Natural killer cell (primary cell): ENCODE results near the gene CCDC15. TPM values are rescaled to one million over a fixed set of nuclear protein-coding genes. Genes with fewer than 3 reads are reported as not detected.

Experiments used
- ATAC-seq, 3 donors: fragments of 150-1000 bp in 2 of 3; fragments of 200-7000 bp in 1 of 3; cut with Tn5 transposase; 1 replicate in 1 of 3; 2 replicates in 2 of 3; pipeline ENCODE4 v1.10.0; 2021; ENCODE audit warnings: mild to moderate bottlenecking in 2 of 3, moderate library complexity in 2 of 3
- DNase-seq, 2 donors: peaks; one replicate each; pipeline versions ENCODE4 v3.0.0 to v3.0.0-alpha.2; 2013 to 2021; ENCODE audit warnings: mixed read lengths in 1 of 2
- H3K27ac ChIP-seq: one replicate; pipeline ENCODE4 v1.5.1; 2013; ENCODE audit warnings: mild to moderate bottlenecking, low read length
- H3K27me3 ChIP-seq: one replicate; pipeline ENCODE4 v1.6.1; 2013; ENCODE audit warnings: low read length; ENCODE audit not compliant: control insufficient read depth, insufficient read depth
- H3K36me3 ChIP-seq: one replicate; pipeline ENCODE4 v1.6.1; 2013; ENCODE audit warnings: low read length; ENCODE audit not compliant: control insufficient read depth, insufficient read depth
- H3K4me1 ChIP-seq: one replicate; pipeline ENCODE4 v1.6.1; 2013; ENCODE audit warnings: low read length; ENCODE audit not compliant: control insufficient read depth, insufficient read depth
- H3K4me3 ChIP-seq: one replicate; pipeline ENCODE4 v1.5.1; 2013; ENCODE audit warnings: low read length
- H3K9me3 ChIP-seq: one replicate; pipeline ENCODE4 v1.6.1; 2013; ENCODE audit warnings: low read length; ENCODE audit not compliant: control insufficient read depth, insufficient read depth
- H3K27ac Mint-ChIP-seq, 2 donors: one replicate each; pipeline ENCODE4 v1.8.0; 2022; ENCODE audit warnings: mild to moderate bottlenecking in 2 of 2, mixed read lengths in 2 of 2, moderate library complexity in 1 of 2
- H3K27me3 Mint-ChIP-seq, 2 donors: one replicate each; pipeline ENCODE4 v1.8.0; 2022; ENCODE audit warnings: low read depth in 2 of 2, mixed read lengths in 2 of 2
- H3K36me3 Mint-ChIP-seq: one replicate; pipeline ENCODE4 v1.8.0; 2022; ENCODE audit warnings: mixed read lengths
- H3K4me1 Mint-ChIP-seq, 2 donors: one replicate each; pipeline ENCODE4 v1.8.0; 2022; ENCODE audit warnings: mixed read lengths in 2 of 2
- H3K4me3 Mint-ChIP-seq: one replicate; pipeline ENCODE4 v1.8.0; 2022; ENCODE audit warnings: mild to moderate bottlenecking, moderate library complexity, mixed read lengths
- H3K9me3 Mint-ChIP-seq, 2 donors: one replicate each; pipeline ENCODE4 v1.8.0; 2022; ENCODE audit warnings: mixed read lengths in 2 of 2
- WGBS: methylation state at CpG from one replicate; pipeline ENCODE4 v1.1.7; 2013; ENCODE audit warnings: missing lambda C conversion rate; ENCODE audit not compliant: insufficient coverage; 5-methylcytosine and 5-hydroxymethylcytosine counted together
- intact Hi-C: fragments of 100-400 bp; cut with micrococcal nuclease; formaldehyde crosslinking; loops from one replicate; pipeline ENCODE4 v1.14.2; 2022
- total RNA-seq, 4 donors: library from RNA; stranded (reverse); fragments of 120-200 nt in 1 of 4; gene quantifications; one replicate each; pipeline versions ENCODE4 v1.2.3 to v1.2.4, GENCODE V29; 2013 to 2022
- TF ChIP-seq, protein P1 (sequence below): fragments of 200-600 bp; IDR thresholded peaks from one replicate; pipeline ENCODE4 v1.8.0; 2022; ENCODE audit warnings: antibody characterized with exemption

CCDC15 gene
- total RNA-seq, 3 donors from 2014 or later (not counting 1 experiment from before 2014, with no cell fraction given), result 3.8 to 4.7 (median 3.9) TPM

DNA sequence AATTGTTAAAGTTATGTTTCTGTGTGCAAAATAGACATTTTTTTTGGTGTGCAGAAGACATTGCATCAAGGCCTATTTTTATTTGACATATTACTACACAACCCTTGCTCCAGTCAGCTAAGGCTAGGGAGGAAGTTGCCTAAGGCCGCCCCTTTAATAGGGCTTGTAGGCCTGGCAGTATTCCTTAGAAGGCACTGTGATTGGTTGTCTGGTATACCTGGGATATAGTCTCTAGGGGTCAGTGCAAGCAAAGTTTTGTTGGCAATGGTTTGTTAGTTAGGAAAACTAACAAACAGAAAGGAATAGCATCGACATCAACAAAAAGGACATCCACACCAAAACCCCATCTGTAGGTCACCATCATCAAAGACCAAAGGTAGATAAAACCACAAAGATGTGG, 16.9 kb downstream of the CCDC15 start:
- H3K27ac ChIP-seq, result no peak overlapping the region
- WGBS, result 100% methylated on average over 1 of the region's 2 CpGs
- H3K4me3 Mint-ChIP-seq, result no peak overlapping the region
- no peaks in the 10 kb centered on the region for H3K36me3 ChIP-seq
- no peaks in the 10 kb centered on the region for H3K4me1 ChIP-seq
- H3K27ac Mint-ChIP-seq, result no peak overlapping the region
- ATAC-seq (no peak), DNase-seq (no peak)
- H3K9me3 Mint-ChIP-seq, result no peaks in the 10 kb centered on the region
- H3K27me3 Mint-ChIP-seq, result no peaks in the 10 kb centered on the region
- no peaks in the 10 kb centered on the region for H3K27me3 ChIP-seq
- H3K4me1 Mint-ChIP-seq, result no peaks in the 10 kb centered on the region
- TF ChIP-seq, protein P1, sequence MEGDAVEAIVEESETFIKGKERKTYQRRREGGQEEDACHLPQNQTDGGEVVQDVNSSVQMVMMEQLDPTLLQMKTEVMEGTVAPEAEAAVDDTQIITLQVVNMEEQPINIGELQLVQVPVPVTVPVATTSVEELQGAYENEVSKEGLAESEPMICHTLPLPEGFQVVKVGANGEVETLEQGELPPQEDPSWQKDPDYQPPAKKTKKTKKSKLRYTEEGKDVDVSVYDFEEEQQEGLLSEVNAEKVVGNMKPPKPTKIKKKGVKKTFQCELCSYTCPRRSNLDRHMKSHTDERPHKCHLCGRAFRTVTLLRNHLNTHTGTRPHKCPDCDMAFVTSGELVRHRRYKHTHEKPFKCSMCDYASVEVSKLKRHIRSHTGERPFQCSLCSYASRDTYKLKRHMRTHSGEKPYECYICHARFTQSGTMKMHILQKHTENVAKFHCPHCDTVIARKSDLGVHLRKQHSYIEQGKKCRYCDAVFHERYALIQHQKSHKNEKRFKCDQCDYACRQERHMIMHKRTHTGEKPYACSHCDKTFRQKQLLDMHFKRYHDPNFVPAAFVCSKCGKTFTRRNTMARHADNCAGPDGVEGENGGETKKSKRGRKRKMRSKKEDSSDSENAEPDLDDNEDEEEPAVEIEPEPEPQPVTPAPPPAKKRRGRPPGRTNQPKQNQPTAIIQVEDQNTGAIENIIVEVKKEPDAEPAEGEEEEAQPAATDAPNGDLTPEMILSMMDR, result no peak
- intact Hi-C loops, result no loop called here
- no peaks in the 10 kb centered on the region for H3K9me3 ChIP-seq
- no peak overlapping the region for H3K4me3 ChIP-seq
- H3K36me3 Mint-ChIP-seq, result no peaks in the 10 kb centered on the region

DNA sequence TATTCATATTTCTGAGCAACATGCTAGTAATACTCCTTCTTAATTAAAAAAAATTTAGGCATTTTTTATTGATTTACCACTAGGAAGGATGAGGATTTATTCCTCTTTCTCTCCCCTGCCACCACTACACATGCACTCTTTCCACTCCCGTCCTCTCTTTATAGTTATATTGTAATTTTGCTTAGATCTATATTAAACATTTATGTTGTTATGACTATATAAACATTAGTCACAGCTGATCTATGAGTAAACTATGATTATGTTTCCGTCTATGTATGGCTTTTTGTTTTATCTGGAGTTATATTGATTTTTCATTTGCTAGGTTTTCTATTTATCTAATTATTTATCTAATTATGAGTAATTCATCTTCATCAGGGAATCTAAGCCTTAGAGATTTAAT, 17.8 kb downstream of the CCDC15 start:
- no peaks in the 10 kb centered on the region for H3K9me3 ChIP-seq
- no peak overlapping the region for H3K4me3 Mint-ChIP-seq
- WGBS, result no CpG with 5 or more reads among the region's 2 CpGs
- ATAC-seq (no peak), DNase-seq (no peak)
- no peaks in the 10 kb centered on the region for H3K4me1 ChIP-seq
- H3K27me3 ChIP-seq, result no peaks in the 10 kb centered on the region
- no peaks in the 10 kb centered on the region for H3K36me3 ChIP-seq
- no peak overlapping the region for H3K27ac Mint-ChIP-seq
- TF ChIP-seq, protein P1, result no peak
- no peak overlapping the region for H3K27ac ChIP-seq
- no peaks in the 10 kb centered on the region for H3K27me3 Mint-ChIP-seq
- H3K36me3 Mint-ChIP-seq, result no peaks in the 10 kb centered on the region
- H3K9me3 Mint-ChIP-seq, result no peaks in the 10 kb centered on the region
- no peak overlapping the region for H3K4me3 ChIP-seq
- H3K4me1 Mint-ChIP-seq, result no peaks in the 10 kb centered on the region
- intact Hi-C loops, result no loop called here

DNA sequence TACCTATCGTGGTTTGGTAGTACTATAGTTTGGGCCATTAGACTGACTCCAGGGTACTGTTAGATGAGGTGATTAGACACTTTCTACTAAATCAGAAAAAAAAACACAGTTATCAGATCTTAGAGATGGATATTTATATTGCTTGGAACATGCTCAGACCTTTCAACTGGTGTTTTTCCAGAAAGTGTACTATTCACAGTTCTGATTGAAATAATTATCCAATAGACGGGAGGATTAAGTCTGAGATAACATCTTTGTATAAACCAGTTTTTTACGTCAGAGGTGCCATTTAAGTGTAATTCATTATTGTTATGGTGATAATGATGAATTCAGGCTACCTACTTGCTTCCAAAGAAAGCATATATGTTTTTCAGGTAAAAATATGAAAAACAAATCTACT, 22.5 kb downstream of the CCDC15 start:
- Mint-ChIP-seq H3K9me3 (peaks cover 2 to 4% of the 10 kb centered on the region in 2 donors), H3K4me3 (no peak overlapping the region), H3K36me3 (peaks cover 35% of the 10 kb centered on the region), H3K27ac (no peak overlapping the region), H3K27me3 (no peaks in the 10 kb centered on the region), H3K4me1 (no peaks in the 10 kb centered on the region)
- TF ChIP-seq, protein P1, result no peak
- no peak overlapping the region for H3K27ac ChIP-seq
- H3K4me1 ChIP-seq, result no peaks in the 10 kb centered on the region
- no peaks in the 10 kb centered on the region for H3K36me3 ChIP-seq
- ATAC-seq, result no peak
- H3K4me3 ChIP-seq, result no peak overlapping the region
- peaks cover 4% of the 10 kb centered on the region for H3K9me3 ChIP-seq
- WGBS, result 100% methylated on average over 1 of the region's 3 CpGs
- intact Hi-C loops, result no loop called here
- no peaks in the 10 kb centered on the region for H3K27me3 ChIP-seq
- no peak for DNase-seq

DNA sequence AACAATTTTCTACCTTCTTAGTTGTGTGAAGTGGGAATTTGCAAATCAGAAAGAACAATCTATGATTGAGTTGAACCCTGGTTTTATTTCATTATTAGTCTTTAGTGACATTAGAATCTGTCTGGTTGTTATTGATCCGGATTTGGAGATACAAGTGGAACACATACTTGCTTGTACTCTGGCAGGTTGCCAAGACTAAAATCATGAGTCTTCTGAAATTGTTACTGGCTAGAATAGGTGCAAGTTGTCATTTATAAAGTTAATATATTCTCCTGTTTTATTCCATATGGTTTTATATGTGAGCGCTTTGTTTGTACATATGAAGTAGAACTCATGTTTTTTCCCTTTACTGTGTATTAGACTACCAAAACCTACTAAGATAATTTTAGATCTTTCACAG, 23.0 kb downstream of the CCDC15 start:
- H3K27me3 Mint-ChIP-seq, result no peaks in the 10 kb centered on the region
- no peak overlapping the region for H3K4me3 Mint-ChIP-seq
- H3K27ac ChIP-seq, result no peak overlapping the region
- no peaks in the 10 kb centered on the region for H3K36me3 ChIP-seq
- ATAC-seq (no peak), DNase-seq (no peak)
- no peak overlapping the region for H3K27ac Mint-ChIP-seq
- intact Hi-C loops, result no loop called here
- H3K9me3 Mint-ChIP-seq, result peaks cover 2 to 4% of the 10 kb centered on the region in 2 donors
- H3K4me1 ChIP-seq, result no peaks in the 10 kb centered on the region
- WGBS, result 86% methylated on average over 1 of the region's 2 CpGs
- H3K4me1 Mint-ChIP-seq, result no peaks in the 10 kb centered on the region
- no peak overlapping the region for H3K4me3 ChIP-seq
- H3K9me3 ChIP-seq, result peaks cover 6% of the 10 kb centered on the region
- no peaks in the 10 kb centered on the region for H3K27me3 ChIP-seq
- peaks cover 39% of the 10 kb centered on the region for H3K36me3 Mint-ChIP-seq
- TF ChIP-seq, protein P1, result no peak
